Activated T-cell treated with anti-CD3 and anti-CD28 coated beads for 24 hours (primary cell): ENCODE data around the gene VAMP8.

Experiments used
- DNase-seq: peaks from one replicate; pipeline ENCODE4 v3.0.0-alpha.2; 2020; ENCODE audit warnings: low read depth

VAMP8 gene

GRCh38 chr2:85619617-85620016 lies 42.2 kb downstream of the VAMP8 start:
- no peak for DNase-seq

DNA sequence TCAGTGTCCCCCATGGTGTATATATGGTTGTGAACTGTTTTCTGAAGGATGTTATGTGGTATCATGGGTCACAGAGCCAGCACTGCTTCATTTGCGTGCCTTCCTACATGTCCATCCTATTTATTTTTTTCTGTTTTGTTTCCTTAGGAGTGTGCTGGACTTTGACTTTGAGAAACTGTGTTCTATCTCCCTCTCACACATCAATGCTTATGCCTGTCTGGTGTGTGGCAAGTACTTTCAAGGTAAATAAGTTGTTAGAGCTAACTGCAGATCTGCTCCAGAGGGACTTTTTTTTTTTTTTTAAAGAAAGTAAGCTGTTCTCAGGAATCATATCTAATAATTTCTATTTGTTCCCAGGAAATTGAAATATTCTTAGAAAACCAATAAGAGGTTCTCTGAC lies 44.0 kb downstream of the VAMP8 start:
- DNase-seq: no peak

- no peak for DNase-seq
Measured at GRCh38 chr2:85623991-85624390, 46.6 kb downstream of the VAMP8 start.

DNA sequence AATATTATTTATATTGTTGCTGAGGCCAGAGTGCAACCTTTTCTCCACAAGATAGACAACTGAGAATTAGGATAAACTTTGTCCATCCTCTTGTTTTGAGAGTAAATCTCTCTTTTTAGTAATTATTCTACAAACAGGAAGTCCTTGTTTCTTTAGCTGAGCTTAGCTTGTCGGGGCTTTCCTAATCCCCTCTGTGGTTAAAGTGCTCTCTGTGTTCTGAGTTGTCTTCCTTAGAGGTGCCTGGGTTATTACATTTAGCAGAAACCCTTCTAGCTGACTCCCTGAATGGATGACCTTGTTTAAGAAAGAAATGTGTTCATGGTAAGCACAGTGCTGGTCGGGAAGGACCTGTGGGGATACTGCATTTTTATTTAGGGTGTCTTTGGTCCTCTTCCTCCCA lies 51.3 kb downstream of the VAMP8 start:
- no peak for DNase-seq

DNA sequence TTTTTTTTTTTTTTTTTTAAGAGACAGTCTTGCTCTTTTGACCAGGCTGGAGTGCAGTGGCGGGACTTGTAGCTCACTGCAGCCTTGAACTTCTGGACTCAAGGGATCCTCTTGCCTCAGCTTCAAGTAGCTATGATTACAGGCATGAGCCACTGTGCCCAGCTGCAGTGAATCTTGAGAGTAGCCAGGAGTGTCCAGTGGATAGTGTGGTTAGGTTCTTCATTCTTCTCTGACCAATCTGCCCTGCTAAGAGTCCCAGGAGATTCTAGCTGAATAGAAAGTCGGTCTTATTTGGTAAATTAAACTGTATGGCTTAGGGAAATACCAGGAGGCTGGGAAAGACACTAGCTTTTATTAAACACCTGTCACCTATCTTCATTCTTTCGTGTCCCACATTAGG lies 53.9 kb downstream of the VAMP8 start:
- DNase-seq: no peak
